HepG2 (cell line): ENCODE data around the gene NT5DC1. TPM values are rescaled to one million over a fixed set of nuclear protein-coding genes. Genes with fewer than 3 reads are reported as not detected.

Experiments used
- CREB1 ChIP-seq, 2 experiments: fragments of 450-650 bp in 1 of 2; IDR thresholded peaks; 2 replicates each; pipeline ENCODE4 v1.6.1; 2016 to 2017; ENCODE audit warnings: control low read depth in 1 of 2, mild to moderate bottlenecking in 1 of 2, missing compliant biosample characterization in 1 of 2, missing genetic modification characterization in 1 of 2
- DNMT3B ChIP-seq: conservative IDR thresholded peaks from 2 replicates; pipeline ENCODE4 v1.6.1; 2016; ENCODE audit warnings: missing biosample characterization, control low read depth
- DRAP1 ChIP-seq: IDR thresholded peaks from 2 replicates; pipeline ENCODE4 v1.6.1; 2016; ENCODE audit warnings: missing genetic modification reagents, missing compliant biosample characterization
- GABPA ChIP-seq, 2 experiments: IDR thresholded peaks; 2 replicates each; pipeline ENCODE4 v1.6.1; 2011 to 2016; ENCODE audit warnings: low read depth in 2 of 2, low read length in 1 of 2, missing biosample characterization in 1 of 2, missing genetic modification characterization in 1 of 2
- HMG20B ChIP-seq: conservative IDR thresholded peaks from 2 replicates; pipeline ENCODE4 v1.6.1; 2016; ENCODE audit warnings: missing genetic modification reagents, missing compliant biosample characterization
- KAT2B ChIP-seq: fragments of 150-350 bp; IDR thresholded peaks from 2 replicates; pipeline ENCODE4 v1.6.1; 2014; ENCODE audit warnings: low read depth, low read length, borderline replicate concordance
- KDM5B ChIP-seq: sonication (generic); formaldehyde crosslinking; IDR thresholded peaks from 2 replicates; pipeline ENCODE4 v1.4.0; 2020; ENCODE audit warnings: missing genetic modification reagents, mild to moderate bottlenecking, borderline replicate concordance
- KDM6A ChIP-seq: IDR thresholded peaks from 2 replicates; pipeline ENCODE4 v1.6.1; 2016; ENCODE audit warnings: low read depth
- KLF16 ChIP-seq, 2 experiments: sonication (generic) in 1 of 2; formaldehyde crosslinking in 1 of 2; IDR thresholded peaks; 2 replicates each; pipeline versions ENCODE4 v1.6.1 to v1.8.0; 2016 to 2023; ENCODE audit warnings: missing genetic modification reagents in 2 of 2, missing compliant biosample characterization in 1 of 2
- MAZ ChIP-seq, 2 experiments: sonication (generic) in 1 of 2; formaldehyde crosslinking in 1 of 2; IDR thresholded peaks; 2 replicates each; pipeline versions ENCODE4 v1.5.0 to v1.6.1; 2012 to 2020; ENCODE audit warnings: low read depth in 2 of 2, mild to moderate bottlenecking in 2 of 2, borderline replicate concordance in 1 of 2, improper control_type of control experiment in 1 of 2, low read length in 1 of 2, missing genetic modification reagents in 1 of 2, moderate library complexity in 1 of 2
- PHB2 ChIP-seq: fragments of 450-650 bp; IDR thresholded peaks from 2 replicates; pipeline ENCODE4 v1.6.1; 2018; ENCODE audit not compliant: partially characterized antibody
- PPARG ChIP-seq: conservative IDR thresholded peaks from 2 replicates; pipeline ENCODE4 v1.6.1; 2016; ENCODE audit warnings: missing biosample characterization, missing genetic modification reagents
- RFX1 ChIP-seq: fragments of 450-650 bp; IDR thresholded peaks from 2 replicates; pipeline ENCODE4 v1.6.1; 2017
- USF2 ChIP-seq, 2 experiments: sonication (generic) in 1 of 2; formaldehyde crosslinking in 1 of 2; IDR thresholded peaks; 2 replicates each; pipeline versions ENCODE4 v1.5.1 to v1.6.1; 2011 to 2020; ENCODE audit warnings: borderline replicate concordance in 1 of 2, low read depth in 1 of 2, low read length in 1 of 2, mild to moderate bottlenecking in 1 of 2, missing genetic modification reagents in 1 of 2, moderate library complexity in 1 of 2
- ZBTB25 ChIP-seq: IDR thresholded peaks from 2 replicates; pipeline ENCODE4 v1.6.1; 2018; ENCODE audit warnings: missing genetic modification reagents
- ZBTB33 ChIP-seq: sonication (generic); formaldehyde crosslinking; IDR thresholded peaks from 2 replicates; pipeline ENCODE4 v1.4.0; 2020; ENCODE audit warnings: missing genetic modification reagents
- ZBTB4 ChIP-seq: sonication (generic); formaldehyde crosslinking; IDR thresholded peaks from 2 replicates; pipeline ENCODE4 v1.4.0; 2020; ENCODE audit warnings: missing genetic modification reagents, mild to moderate bottlenecking, borderline replicate concordance
- ZNF124 ChIP-seq: sonication (generic); formaldehyde crosslinking; IDR thresholded peaks from 2 replicates; pipeline ENCODE4 v1.4.0; 2020; ENCODE audit warnings: missing genetic modification reagents
- ZNF501 ChIP-seq: sonication (generic); formaldehyde crosslinking; IDR thresholded peaks from 2 replicates; pipeline ENCODE4 v1.5.1; 2020; ENCODE audit warnings: mild to moderate bottlenecking, moderate library complexity, missing genetic modification reagents
- polyA plus RNA-seq, 8 experiments: library from polyadenylated mRNA; depleted of rRNA in 3 of 8; stranded (reverse) in 7 of 8; unstranded in 1 of 8; fragments of >200 nt; fragmentation: Illumina TruSeq in 4 of 8; extraction: Trizol in 4 of 8; gene quantifications; 2 replicates each; pipeline versions ENCODE4 v1.2.1 to v1.2.3, GENCODE V29; 2011 to 2016; ENCODE audit warnings: low read depth in 4 of 8, missing spikeins in 1 of 8, mixed read lengths in 1 of 8; ENCODE audit not compliant: insufficient read depth in 1 of 8
- total RNA-seq, 5 experiments: library from RNA; depleted of rRNA; stranded (reverse); fragments of >200 nt; fragmentation: Illumina TruSeq; extraction: Trizol; gene quantifications; 2 replicates each; pipeline ENCODE4 v1.2.3, GENCODE V29; 2016; ENCODE audit warnings: low read depth in 1 of 5

The NT5DC1 gene
- total and polyA plus RNA-seq, 2 of the 13 experiments (the other 11 are each of a cell fraction or from before 2014, with no cell fraction given): 27.0 to 56.1 TPM

GRCh38 chr6:116268589-116269293, 168.1 kb downstream of the NT5DC1 start (continued):
- TF ChIP-seq RFX1: no peak
- no peak for TF ChIP-seq PHB2
- TF ChIP-seq MAZ (IDR thresholded peaks at IDR 0.05; ENCODE audit: borderline replicate concordance, low read depth, low read length): no peak
- TF ChIP-seq MAZ (CRISPR knock-in tag; IDR thresholded peaks at IDR 0.05; ENCODE audit: low read depth): no peak
- no peak for TF ChIP-seq KDM6A (CRISPR knock-in tag)
- no peak for TF ChIP-seq GABPA (IDR thresholded peaks at IDR 0.05; ENCODE audit: low read depth, low read length)
- TF ChIP-seq GABPA (CRISPR knock-in tag; IDR thresholded peaks at IDR 0.05; ENCODE audit: low read depth): no peak
- TF ChIP-seq USF2 (IDR thresholded peaks at IDR 0.05; ENCODE audit: low read depth, low read length): no peak
- TF ChIP-seq USF2 (CRISPR knock-in tag; IDR thresholded peaks at IDR 0.05; ENCODE audit: borderline replicate concordance): no peak
- no peak for TF ChIP-seq KAT2B
- TF ChIP-seq ZBTB25 (CRISPR knock-in tag): 0 out of 2 replicates have a peak, but pooled peaks have one; percentile 37
- no peak for TF ChIP-seq ZBTB33 (CRISPR knock-in tag)
- peak in 1 of 2 experiments; percentile 53; a peak in 2 of 4 replicates for TF ChIP-seq KLF16 (CRISPR knock-in tag; IDR thresholded peaks at IDR 0.05)
- peak; percentile 36; the same call in 1 of the 2 replicates for TF ChIP-seq DRAP1 (CRISPR knock-in tag)
- no peak for TF ChIP-seq ZNF501
- no peak for TF ChIP-seq KDM5B (CRISPR knock-in tag)
- no peak for TF ChIP-seq ZBTB4
- no peak for TF ChIP-seq ZNF124 (CRISPR knock-in tag)
- TF ChIP-seq DNMT3B (CRISPR knock-in tag): no peak
- TF ChIP-seq HMG20B (CRISPR knock-in tag): no peak
- peak; percentile 54; the same call in 1 of the 2 replicates for TF ChIP-seq PPARG (CRISPR knock-in tag)
- TF ChIP-seq CREB1 (IDR thresholded peaks at IDR 0.05): no peak
- no peak; the same call in none of the 2 replicates for TF ChIP-seq CREB1 (CRISPR knock-in tag; IDR thresholded peaks at IDR 0.05)
